HG02973 (cell line): ENCODE measurements around the gene INO80D.
"Not testable (repeated sequence)": the region's sequence is repeated elsewhere in the genome, so short reads cannot be mapped to it uniquely, and the experiment has no call there.

ENCODE experiments used
- ATAC-seq: cut with Tn5 transposase; IDR thresholded peaks from one replicate; pipeline ENCODE4 v1.9.1; 2021; ENCODE audit warnings: moderate library complexity; ENCODE audit not compliant: unreplicated experiment

Gene INO80D

DNA sequence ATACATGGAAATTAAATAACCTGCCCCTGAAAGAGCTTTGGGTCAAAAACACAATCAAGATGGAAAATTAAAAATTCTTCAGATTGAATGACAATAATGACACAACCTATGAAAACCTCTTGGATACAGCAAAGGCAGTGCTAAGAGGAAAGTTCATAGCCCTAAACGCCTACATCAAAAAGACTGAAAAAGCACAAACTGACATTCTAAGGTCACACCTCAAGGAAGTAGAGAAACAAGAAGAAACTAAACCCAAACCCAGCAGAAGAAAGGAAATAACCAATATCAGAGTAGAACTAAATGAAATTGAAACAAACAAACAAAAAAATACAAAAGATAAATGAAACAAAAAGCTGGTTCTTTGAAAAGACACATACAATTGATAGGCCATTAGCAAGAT, 52.5 kb downstream of the INO80D start:
- not testable (repeated sequence) for ATAC-seq

DNA sequence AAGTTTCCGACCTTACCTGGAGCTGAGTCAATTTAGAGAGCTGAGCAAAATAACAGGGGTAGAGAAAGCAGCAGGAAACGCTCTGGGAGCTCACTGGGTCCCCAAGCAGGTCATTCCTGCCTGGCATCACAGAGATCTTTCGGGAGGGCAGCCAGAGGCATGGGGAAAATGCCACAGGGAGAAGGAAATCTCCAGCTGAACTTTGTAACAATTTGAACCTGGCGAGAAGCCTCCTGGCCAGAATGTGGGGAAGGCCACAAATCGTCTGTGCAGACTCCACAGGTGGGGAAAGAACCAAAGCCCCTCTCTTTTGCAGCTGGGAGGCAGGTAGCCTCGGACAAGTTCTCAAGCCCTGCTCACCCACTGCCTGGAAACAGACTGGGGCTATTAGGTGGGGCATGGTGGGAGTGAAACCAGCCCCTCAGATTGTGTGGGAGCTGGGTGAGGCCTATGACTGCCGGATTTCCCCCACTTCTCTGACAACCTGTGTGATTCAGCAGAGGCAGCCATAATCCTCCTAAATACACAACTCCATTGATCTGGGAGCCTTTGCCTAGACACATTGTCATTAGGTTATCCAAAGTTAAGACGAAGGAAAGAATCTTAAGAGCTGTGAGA, 53.9 kb downstream of the INO80D start:
- no peak for ATAC-seq

- peak; percentile 72 for ATAC-seq
Observed at GRCh38 chr2:206031162-206031784, 54.7 kb downstream of the INO80D start.

- no peak for ATAC-seq
Observed at GRCh38 chr2:206028101-206028500, 57.9 kb downstream of the INO80D start.

DNA sequence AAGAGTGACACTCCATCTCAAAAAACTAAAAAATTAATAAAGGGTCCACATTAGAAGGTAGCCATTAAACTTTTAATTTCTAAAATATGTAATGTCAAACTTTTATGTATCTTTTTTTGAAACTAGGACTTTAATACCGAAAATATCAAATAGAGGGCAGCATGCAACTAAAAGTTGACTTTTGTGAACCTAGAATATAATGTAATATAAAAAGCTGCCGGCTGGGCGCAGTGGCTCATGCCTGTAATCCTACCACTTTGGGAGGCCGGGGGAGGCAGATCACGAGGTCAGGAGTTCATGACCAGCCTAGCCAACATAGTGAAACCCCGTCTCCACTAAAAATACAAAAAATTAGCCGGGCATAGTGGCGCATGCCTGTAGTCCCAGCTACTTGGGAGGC, 62.8 kb downstream of the INO80D start:
- ATAC-seq: no peak

- no peak for ATAC-seq
Observed at GRCh38 chr2:206020171-206020570, 65.8 kb downstream of the INO80D start.

DNA sequence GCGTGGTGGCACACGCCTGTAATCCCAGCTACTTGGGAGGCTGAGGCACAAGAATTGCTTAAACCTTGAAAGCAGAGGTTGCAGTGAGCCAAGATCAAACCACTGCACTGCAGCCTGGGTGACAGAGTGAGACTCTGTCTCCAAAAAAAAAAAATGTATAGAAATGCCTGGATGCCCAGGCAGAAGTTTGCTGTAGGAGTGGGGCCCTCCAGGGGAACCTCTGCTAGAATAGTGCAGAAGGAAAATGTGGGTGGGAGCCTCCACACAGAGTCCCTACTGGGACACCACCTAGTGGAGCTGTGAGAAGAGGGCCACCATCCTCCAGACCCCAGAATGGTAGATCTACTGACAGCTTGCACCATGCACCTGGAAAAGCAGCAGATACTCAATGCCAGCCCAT, 70.2 kb downstream of the INO80D start:
- ATAC-seq: not testable (repeated sequence)

- ATAC-seq: no peak
Observed at GRCh38 chr2:206011795-206012194, 74.2 kb downstream of the INO80D start.

- ATAC-seq: no peak
Observed at GRCh38 chr2:206011018-206011614, 74.9 kb downstream of the INO80D start.

DNA sequence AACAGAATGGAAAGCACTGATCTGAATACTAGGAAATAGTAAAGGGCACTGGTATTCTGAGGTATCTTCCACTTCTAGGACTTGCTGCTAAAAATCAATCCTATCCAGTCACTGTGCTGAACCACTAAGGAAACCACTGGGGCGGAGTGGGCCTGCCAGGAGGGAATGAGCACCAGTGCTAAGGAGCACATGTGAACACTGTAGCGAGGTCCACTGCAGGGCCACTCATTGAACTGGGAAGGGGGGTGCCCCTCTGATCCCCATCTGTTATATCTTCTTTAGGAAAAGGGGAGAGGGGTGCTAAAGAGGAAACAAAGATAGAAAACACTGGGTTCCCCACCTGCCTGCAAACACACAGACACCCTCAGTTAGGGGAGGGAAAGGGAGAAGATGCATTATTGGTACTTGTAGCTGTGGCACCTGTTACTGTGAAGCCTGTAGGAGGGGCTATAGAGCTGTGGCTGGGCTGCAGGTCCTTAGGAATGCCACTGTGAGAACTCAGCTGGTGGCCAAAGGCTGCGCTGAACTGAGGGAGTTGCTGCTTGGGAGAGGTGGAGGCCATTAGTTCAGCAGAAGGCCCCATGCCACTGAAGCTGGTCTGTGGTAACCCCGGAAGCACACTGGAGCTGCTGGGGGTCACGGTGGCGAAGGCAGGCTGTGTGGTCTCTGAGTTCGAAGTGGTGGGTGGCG, 81.8 kb downstream of the INO80D start:
- ATAC-seq: no peak

DNA sequence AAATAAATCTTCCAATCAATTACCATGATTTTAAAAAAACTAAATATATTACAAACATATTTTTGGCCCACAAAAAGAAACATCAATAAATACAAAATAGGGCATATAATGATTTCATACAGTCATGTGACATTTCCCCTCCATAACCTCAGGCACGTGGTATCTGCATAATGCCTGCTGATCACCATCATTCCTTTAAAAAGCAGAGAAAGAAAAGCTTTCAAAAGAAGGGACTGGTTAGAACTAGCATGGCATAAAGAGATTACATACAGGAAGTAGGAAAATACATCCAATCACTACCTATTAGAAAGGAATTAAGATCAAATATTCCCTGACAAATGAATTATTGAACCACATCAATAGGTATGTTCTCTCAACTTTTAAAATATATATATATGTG, 83.5 kb downstream of the INO80D start:
- ATAC-seq: no peak

GRCh38 chr2:206001912-206002311, 84.1 kb downstream of the INO80D start:
- ATAC-seq: no peak

DNA sequence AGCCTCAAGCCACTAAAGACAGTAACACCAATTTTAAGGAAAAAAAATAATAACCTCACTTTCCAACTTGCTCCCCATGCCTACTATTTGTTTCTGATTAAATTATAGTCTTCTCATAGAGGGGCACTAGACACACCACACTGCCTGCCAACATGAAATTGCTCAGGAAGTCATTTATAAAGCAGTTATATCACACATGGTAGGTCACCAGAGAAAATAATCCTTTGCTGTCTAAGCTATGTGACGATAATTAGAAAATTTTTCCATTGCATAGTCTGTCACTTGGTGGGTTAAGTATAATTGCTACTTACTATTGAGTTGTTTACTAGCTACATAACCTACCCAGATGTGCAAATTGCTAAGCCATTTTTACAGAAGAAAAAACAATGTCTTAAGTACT, 85.2 kb downstream of the INO80D start:
- no peak for ATAC-seq

GRCh38 chr2:205998583-205998982, 87.4 kb downstream of the INO80D start:
- no peak for ATAC-seq

DNA sequence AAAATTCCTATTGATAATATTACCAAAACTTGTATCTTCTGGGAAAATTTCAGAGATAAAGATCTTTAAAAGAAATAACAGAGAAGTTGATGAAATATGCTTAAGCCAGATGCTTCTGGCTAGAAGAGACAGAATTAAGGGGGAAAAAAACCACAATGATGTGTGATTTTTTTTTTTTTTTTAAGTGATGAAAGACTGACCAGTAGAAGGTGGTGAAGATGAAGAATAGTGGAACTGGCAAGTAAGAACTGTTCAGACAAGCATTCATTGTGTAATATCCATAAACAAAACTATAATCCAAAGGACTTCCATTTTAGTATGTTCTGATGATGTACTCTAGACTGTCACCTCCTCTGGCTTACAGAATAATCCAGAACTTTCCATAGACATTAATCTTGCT, 89.8 kb downstream of the INO80D start:
- no peak for ATAC-seq

- no peak for ATAC-seq
Observed at GRCh38 chr2:205995260-205995659, 90.7 kb downstream of the INO80D start.

- ATAC-seq: no peak
Observed at GRCh38 chr2:205994344-205994743, 91.6 kb downstream of the INO80D start.

DNA sequence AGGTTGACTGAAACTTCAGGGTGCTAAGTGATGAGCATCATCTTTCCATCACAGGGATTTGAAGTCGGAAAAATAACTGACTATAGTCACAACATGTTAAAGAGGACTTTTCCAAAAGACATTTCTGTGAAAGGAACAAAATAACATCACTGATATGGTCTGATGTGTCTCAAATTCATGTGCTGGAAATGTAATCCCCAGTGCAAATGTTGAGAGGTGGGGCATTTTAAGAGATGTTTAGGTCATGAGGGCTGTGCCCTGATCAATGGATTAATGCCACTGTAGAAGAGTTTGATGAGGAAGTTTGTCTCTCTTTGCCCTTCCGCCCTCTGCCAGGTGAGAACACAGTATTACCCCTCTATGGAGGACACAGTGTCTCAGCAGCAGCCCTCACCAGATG, 95.9 kb downstream of the INO80D start:
- no peak for ATAC-seq

- ATAC-seq: no peak
Observed at GRCh38 chr2:205989271-205990071, 96.5 kb downstream of the INO80D start.

DNA sequence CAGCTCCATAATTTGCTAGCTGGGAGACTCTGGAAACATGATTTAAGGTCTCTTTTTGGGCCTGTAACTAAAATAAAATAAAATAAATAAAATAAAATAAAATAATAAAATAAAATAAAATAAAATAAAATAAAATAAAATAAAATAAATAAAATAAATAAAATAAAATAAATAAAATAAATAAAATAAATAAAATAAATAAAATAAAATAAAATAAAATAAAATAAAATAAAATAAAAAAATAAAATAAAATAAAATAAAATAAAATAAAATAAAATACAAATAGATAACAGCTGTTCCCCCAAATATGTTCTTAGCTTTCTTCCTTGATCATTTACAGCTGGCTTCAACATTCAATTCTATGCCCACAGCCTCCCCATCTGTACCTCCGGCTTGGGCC, 97.3 kb downstream of the INO80D start:
- not testable (repeated sequence) for ATAC-seq

DNA sequence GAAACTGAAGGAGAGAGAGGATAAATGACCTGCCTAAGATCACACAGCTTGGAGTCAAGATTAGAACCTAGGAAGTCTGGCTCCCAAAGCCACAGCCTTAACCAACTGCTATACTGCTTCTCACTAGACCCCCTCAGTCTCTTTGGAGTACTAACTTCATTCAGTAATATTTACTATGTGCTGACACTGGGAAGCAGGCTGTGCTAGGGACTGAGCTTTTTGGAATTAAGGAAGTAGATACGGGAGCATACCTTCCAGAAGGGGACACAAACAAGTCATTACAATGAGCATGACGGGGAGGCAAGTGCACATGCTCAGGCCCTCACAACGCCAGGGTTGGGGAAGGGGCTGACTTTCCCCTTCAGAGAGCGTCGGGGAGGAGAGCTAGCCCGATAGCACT, 97.7 kb downstream of the INO80D start:
- no peak for ATAC-seq
